A549 (cell line): Measurements from ENCODE around the gene TFAP2C. TPM values are rescaled to one million over a fixed set of nuclear protein-coding genes. Genes with fewer than 3 reads are reported as not detected.

Source experiments
- ATAC-seq, 2 experiments: fragments of 200-7000 bp in 1 of 2; fragments of >200 bp in 1 of 2; cut with Nextera tagmentation in 1 of 2; cut with Tn5 transposase in 1 of 2; 3 replicates each; pipeline versions ENCODE4 v1.8.0 to v1.9.1; 2018 to 2020; ENCODE audit warnings: mild to moderate bottlenecking in 1 of 2, moderate library complexity in 1 of 2
- CTCF ChIA-PET: fragments of 300-600 bp; sonication (Branson Sonifier 250); formaldehyde crosslinking; extraction: SDS; loops from one replicate; lab custom pipeline; 2021; ENCODE audit warnings: antibody characterized with exemption, inconsistent platforms; lab: Yijun Ruan, JAX
- POLR2A ChIA-PET: fragments of 350-600 bp; formaldehyde crosslinking; extraction: SDS; loops from one replicate; lab custom pipeline; 2021; ENCODE audit warnings: antibody characterized with exemption, inconsistent platforms; lab: Yijun Ruan, JAX
- DNase-seq, 2 experiments: peaks; one replicate each; pipeline versions ENCODE4 v3.0.0 to v3.0.0-alpha.2; 2011 to 2016; ENCODE audit warnings: low read depth in 1 of 2, low spot score in 1 of 2
- FAIRE-seq: peaks from 2 replicates; lab custom pipeline; 2011; peaks lifted over from hg19 to GRCh38; lab: Jason Lieb, UNC
- H3K27ac ChIP-seq, 2 experiments: fragments of >200 bp; sonication (Bioruptor Twin); formaldehyde crosslinking; 3 replicates each; pipeline ENCODE4 v1.5.1; 2016 to 2017
- H3K4me1 ChIP-seq: fragments of >200 bp; sonication (Bioruptor Twin); formaldehyde crosslinking; 3 replicates; pipeline ENCODE4 v1.6.1; 2016
- H3K4me2 ChIP-seq: fragments of >200 bp; sonication (Bioruptor Twin); formaldehyde crosslinking; 3 replicates; pipeline ENCODE4 v1.6.1; 2016
- H3K4me3 ChIP-seq: fragments of >200 bp; sonication (Bioruptor Twin); formaldehyde crosslinking; 3 replicates; pipeline ENCODE4 v1.5.1; 2016
- H3K9me3 ChIP-seq: fragments of >200 bp; sonication (Bioruptor Twin); formaldehyde crosslinking; 3 replicates; pipeline ENCODE4 v1.6.1; 2016
- CHD4 ChIP-seq: fragments of 200-600 bp; sonication (generic); IDR thresholded peaks from 2 replicates; pipeline ENCODE4 v1.6.1; 2016; ENCODE audit warnings: antibody characterized with exemption, mild to moderate bottlenecking, borderline replicate concordance
- CTCF ChIP-seq: fragments of >200 bp; sonication (Bioruptor Twin); formaldehyde crosslinking; IDR thresholded peaks from 3 replicates; pipeline ENCODE4 v1.5.1; 2016
- EHMT2 ChIP-seq: fragments of 200-600 bp; sonication (generic); IDR thresholded peaks from 2 replicates; pipeline ENCODE4 v1.6.1; 2016; ENCODE audit warnings: antibody characterized with exemption, low read depth, mild to moderate bottlenecking, moderate library complexity
- EP300 ChIP-seq, 2 experiments: fragments of >200 bp; sonication (Bioruptor Twin); formaldehyde crosslinking; IDR thresholded peaks; 2 replicates in 1 of 2; 3 replicates in 1 of 2; pipeline ENCODE4 v1.6.1; 2016 to 2017
- FOSL2 ChIP-seq, 2 experiments: fragments of 450-650 bp in 1 of 2; fragments of >200 bp in 1 of 2; sonication (Bioruptor Twin) in 1 of 2; formaldehyde crosslinking; IDR thresholded peaks; 2 replicates each; pipeline versions ENCODE4 v1.5.0 to v1.6.1; 2016 to 2020; ENCODE audit warnings: mild to moderate bottlenecking in 1 of 2, moderate library complexity in 1 of 2
- FOXS1 ChIP-seq: fragments of 250-450 bp; sonication (Bioruptor Pico); IDR thresholded peaks from 2 replicates; pipeline ENCODE4 v1.5.0; 2020; ENCODE audit warnings: mild to moderate bottlenecking, moderate library complexity
- HDAC2 ChIP-seq: fragments of 200-600 bp; sonication (generic); IDR thresholded peaks from 2 replicates; pipeline ENCODE4 v1.6.1; 2016
- HES2 ChIP-seq: fragments of >200 bp; sonication (Bioruptor Twin); formaldehyde crosslinking; IDR thresholded peaks from 2 replicates; pipeline ENCODE4 v1.6.1; 2016
- HEYL ChIP-seq: fragments of 250-450 bp; sonication (Bioruptor Pico); IDR thresholded peaks from 2 replicates; pipeline ENCODE4 v1.8.0; 2021; ENCODE audit warnings: mild to moderate bottlenecking, moderate library complexity
- HMGXB4 ChIP-seq: fragments of 250-450 bp; sonication (Bioruptor Pico); IDR thresholded peaks from 2 replicates; pipeline ENCODE4 v1.5.0; 2021; ENCODE audit warnings: mild to moderate bottlenecking, moderate library complexity, borderline replicate concordance
- KDM1A ChIP-seq: fragments of 200-600 bp; sonication (generic); IDR thresholded peaks from 2 replicates; pipeline ENCODE4 v1.6.1; 2016; ENCODE audit warnings: low read depth, mild to moderate bottlenecking
- MAZ ChIP-seq: fragments of 150-350 bp; IDR thresholded peaks from 2 replicates; pipeline ENCODE4 v1.6.1; 2014; ENCODE audit warnings: antibody characterized with exemption, low read depth, low read length, borderline replicate concordance
- PBX3 ChIP-seq: IDR thresholded peaks from 2 replicates; pipeline ENCODE4 v1.6.1; 2012
- RAD21 ChIP-seq, 2 experiments: fragments of >200 bp in 1 of 2; sonication (Bioruptor Twin) in 1 of 2; formaldehyde crosslinking in 1 of 2; IDR thresholded peaks in 1 of 2; conservative IDR thresholded peaks in 1 of 2; 2 replicates in 1 of 2; 3 replicates in 1 of 2; pipeline ENCODE4 v1.6.1; 2012 to 2018; ENCODE audit warnings: inconsistent platforms in 1 of 2
- RARB ChIP-seq: fragments of 250-450 bp; sonication (Bioruptor Pico); IDR thresholded peaks from 2 replicates; pipeline ENCODE4 v1.8.0; 2021; ENCODE audit warnings: mild to moderate bottlenecking, moderate library complexity
- RFX5 ChIP-seq: fragments of 450-650 bp; IDR thresholded peaks from 2 replicates; pipeline ENCODE4 v1.7.1; 2014; ENCODE audit warnings: antibody characterized with exemption, mild to moderate bottlenecking, moderate library complexity
- SREBF2 ChIP-seq: fragments of 450-650 bp; IDR thresholded peaks from 2 replicates; pipeline ENCODE4 v1.6.1; 2014; ENCODE audit warnings: mild to moderate bottlenecking, moderate library complexity
- TFCP2L1 ChIP-seq: fragments of 250-450 bp; sonication (Bioruptor Pico); IDR thresholded peaks from 2 replicates; pipeline ENCODE4 v1.5.0; 2021; ENCODE audit warnings: mild to moderate bottlenecking
- TP53 ChIP-seq: fragments of 250-450 bp; sonication (Bioruptor Pico); IDR thresholded peaks from 2 replicates; pipeline ENCODE4 v1.5.0; 2021; ENCODE audit warnings: mild to moderate bottlenecking, moderate library complexity
- ZFP36 ChIP-seq: fragments of 450-650 bp; IDR thresholded peaks from 2 replicates; pipeline ENCODE4 v1.6.1; 2014; ENCODE audit warnings: borderline replicate concordance; ENCODE audit not compliant: partially characterized antibody
- WGBS: methylation state at CpG from one replicate; pipeline ENCODE4 v1.1.6; 2017; ENCODE audit errors: missing lambda C conversion rate; 5-methylcytosine and 5-hydroxymethylcytosine counted together
- polyA plus RNA-seq, 4 experiments: library from polyadenylated mRNA; depleted of rRNA in 3 of 4; stranded (reverse); fragments of >200 nt; fragmentation: RNase III in 1 of 4; extraction: RNeasy Plus Mini Kit Qiagen cat#74134 plus additional on column Dnase treatment in 1 of 4; gene quantifications; 2 replicates in 3 of 4; 3 replicates in 1 of 4; pipeline ENCODE4 v1.2.3, GENCODE V29; 2011 to 2017
- TF ChIP-seq, protein P1 (sequence below): fragments of 200-600 bp; sonication (generic); IDR thresholded peaks from 2 replicates; pipeline ENCODE4 v1.6.1; 2016; ENCODE audit warnings: antibody characterized with exemption, mild to moderate bottlenecking, moderate library complexity
- TF ChIP-seq, protein P2 (sequence below): fragments of 450-650 bp; IDR thresholded peaks from 2 replicates; pipeline ENCODE4 v1.6.1; 2014; ENCODE audit warnings: antibody characterized with exemption

Gene TFAP2C
- polyA plus RNA-seq, 2 of the 4 experiments (the other 2 are of a cell fraction): 9.6 to 14.2 TPM

DNA sequence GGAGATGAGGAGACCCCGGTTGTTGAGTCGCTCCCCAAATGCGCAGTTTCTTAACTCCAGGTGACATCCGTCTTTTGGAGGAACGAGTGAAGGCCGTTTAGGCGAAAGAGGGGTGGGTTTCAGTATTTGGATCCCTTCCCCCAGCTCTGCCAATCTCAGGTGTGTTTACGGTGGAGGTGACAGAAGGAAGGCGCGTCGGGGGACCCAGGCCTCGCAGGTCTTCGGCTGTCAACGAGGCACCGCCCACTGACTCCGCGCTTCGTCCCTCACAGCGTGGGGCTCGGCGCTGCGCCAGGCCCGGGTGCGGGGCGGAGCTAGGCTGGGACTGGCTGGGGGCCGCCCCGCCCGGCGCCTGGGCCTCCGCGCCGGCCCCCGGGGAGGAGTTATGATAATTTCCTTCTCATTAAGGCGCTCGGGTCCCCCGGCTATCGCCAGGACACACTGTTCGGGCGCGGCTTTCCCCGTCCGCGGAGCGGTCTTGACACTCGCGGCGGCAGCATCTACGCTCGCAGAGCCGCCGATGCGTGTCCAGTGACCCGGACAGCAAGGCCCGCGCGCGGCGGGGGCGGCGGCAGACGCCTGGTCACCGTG, at the start of gene TFAP2C (continued):
- TF ChIP-seq EHMT2: no peak
- no peak for TF ChIP-seq KDM1A
- TF ChIP-seq HEYL (CRISPR knock-in tag): no peak
- TF ChIP-seq SREBF2: no peak
- no peak for TF ChIP-seq CTCF
- TF ChIP-seq FOSL2 (IDR thresholded peaks at IDR 0.05): no peak
- TF ChIP-seq FOSL2 (CRISPR knock-in tag; IDR thresholded peaks at IDR 0.05): no peak
- TF ChIP-seq CHD4: no peak
- TF ChIP-seq, protein P1, sequence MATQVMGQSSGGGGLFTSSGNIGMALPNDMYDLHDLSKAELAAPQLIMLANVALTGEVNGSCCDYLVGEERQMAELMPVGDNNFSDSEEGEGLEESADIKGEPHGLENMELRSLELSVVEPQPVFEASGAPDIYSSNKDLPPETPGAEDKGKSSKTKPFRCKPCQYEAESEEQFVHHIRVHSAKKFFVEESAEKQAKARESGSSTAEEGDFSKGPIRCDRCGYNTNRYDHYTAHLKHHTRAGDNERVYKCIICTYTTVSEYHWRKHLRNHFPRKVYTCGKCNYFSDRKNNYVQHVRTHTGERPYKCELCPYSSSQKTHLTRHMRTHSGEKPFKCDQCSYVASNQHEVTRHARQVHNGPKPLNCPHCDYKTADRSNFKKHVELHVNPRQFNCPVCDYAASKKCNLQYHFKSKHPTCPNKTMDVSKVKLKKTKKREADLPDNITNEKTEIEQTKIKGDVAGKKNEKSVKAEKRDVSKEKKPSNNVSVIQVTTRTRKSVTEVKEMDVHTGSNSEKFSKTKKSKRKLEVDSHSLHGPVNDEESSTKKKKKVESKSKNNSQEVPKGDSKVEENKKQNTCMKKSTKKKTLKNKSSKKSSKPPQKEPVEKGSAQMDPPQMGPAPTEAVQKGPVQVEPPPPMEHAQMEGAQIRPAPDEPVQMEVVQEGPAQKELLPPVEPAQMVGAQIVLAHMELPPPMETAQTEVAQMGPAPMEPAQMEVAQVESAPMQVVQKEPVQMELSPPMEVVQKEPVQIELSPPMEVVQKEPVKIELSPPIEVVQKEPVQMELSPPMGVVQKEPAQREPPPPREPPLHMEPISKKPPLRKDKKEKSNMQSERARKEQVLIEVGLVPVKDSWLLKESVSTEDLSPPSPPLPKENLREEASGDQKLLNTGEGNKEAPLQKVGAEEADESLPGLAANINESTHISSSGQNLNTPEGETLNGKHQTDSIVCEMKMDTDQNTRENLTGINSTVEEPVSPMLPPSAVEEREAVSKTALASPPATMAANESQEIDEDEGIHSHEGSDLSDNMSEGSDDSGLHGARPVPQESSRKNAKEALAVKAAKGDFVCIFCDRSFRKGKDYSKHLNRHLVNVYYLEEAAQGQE: no peak
- TF ChIP-seq FOXS1: no peak

DNA sequence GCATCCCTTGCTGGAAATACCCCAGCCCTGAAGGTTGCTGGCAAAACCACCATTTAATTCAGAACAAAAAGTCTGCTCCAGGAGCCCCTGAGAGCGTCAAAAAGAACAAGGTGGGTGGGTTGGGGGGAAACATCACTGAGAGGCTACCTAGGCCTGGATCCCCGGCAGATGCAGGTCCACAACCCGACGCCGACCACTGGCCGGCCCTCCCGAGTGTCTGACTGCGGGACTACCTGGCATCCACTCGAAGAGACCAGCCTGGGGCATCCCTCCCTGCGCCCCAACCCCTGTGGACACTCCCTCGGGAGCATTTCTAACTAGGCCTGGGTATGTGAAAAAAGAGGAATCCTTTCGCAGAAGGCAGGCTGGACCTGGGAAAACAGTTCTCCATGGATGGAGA, 48.9 kb upstream of the TFAP2C start:
- Histone ChIP-seq H3K4me2 (no peak overlapping the region), H3K4me3 (no peak overlapping the region), H3K27ac (no peak overlapping the region), H3K9me3 (no peaks in the 10 kb centered on the region), H3K4me1 (no peaks in the 10 kb centered on the region)
- FAIRE-seq: no peak
- CTCF ChIA-PET: interaction anchor here (1.0 to 11.1 kb wide), 3 partner anchors 23 to 50 kb away, joined by 3 to 94 read pairs (median 10); no protein-coding TSS in a partner anchor
- WGBS: 86% methylated on average over 12 of the region's 12 CpGs
- TF ChIP-seq ZFP36 (no peak), HMGXB4 (CRISPR knock-in tag) (no peak), MAZ (no peak), TFCP2L1 (no peak)
- POLR2A ChIA-PET: no interaction called here
- no peak for ATAC-seq
- DNase-seq: no peak

DNA sequence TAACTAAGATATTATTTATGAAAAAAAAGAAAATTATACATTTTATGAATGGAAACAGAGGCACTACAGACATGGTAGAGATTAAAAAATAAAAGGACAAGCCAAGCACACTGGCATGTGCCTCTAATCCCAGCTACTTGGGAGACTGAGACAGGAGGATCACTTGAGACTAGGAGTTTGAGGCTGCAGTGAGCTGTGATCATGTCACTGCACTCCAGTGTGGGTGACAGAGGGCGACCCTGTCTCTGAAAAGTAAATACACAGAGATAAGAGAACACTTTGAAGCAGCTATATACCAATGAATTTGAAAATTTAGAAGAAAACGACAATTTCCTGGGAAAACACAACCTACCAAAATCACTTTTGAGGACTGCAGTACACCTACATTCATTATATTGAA, 47.4 kb upstream of the TFAP2C start:
- Histone ChIP-seq H3K9me3 (no peaks in the 10 kb centered on the region), H3K4me3 (no peak overlapping the region), H3K27ac (no peak overlapping the region), H3K4me1 (peaks cover 1% of the 10 kb centered on the region), H3K4me2 (no peak overlapping the region)
- no peak for DNase-seq
- CTCF ChIA-PET: interaction anchor here (0.9 to 11.1 kb wide), 2 partner anchors 32 to 48 kb away, joined by 3 to 94 read pairs; no protein-coding TSS in a partner anchor
- ATAC-seq: no peak
- POLR2A ChIA-PET: no interaction called here
- WGBS: 55% methylated on average over 2 of the region's 2 CpGs
- FAIRE-seq: no peak
- TF ChIP-seq, protein P2, sequence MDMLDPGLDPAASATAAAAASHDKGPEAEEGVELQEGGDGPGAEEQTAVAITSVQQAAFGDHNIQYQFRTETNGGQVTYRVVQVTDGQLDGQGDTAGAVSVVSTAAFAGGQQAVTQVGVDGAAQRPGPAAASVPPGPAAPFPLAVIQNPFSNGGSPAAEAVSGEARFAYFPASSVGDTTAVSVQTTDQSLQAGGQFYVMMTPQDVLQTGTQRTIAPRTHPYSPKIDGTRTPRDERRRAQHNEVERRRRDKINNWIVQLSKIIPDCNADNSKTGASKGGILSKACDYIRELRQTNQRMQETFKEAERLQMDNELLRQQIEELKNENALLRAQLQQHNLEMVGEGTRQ: no peak
- no peak for TF ChIP-seq TP53 (CRISPR knock-in tag)
- no peak for TF ChIP-seq HDAC2
- no peak for TF ChIP-seq RARB (CRISPR knock-in tag)
- TF ChIP-seq RAD21 (conservative IDR thresholded peaks at IDR 0.05 in 1 of 2, IDR thresholded peaks at IDR 0.05 in 1 of 2): no peak
- TF ChIP-seq HES2: no peak
- no peak for TF ChIP-seq FOSL2 (IDR thresholded peaks at IDR 0.05)
- no peak for TF ChIP-seq FOSL2 (CRISPR knock-in tag; IDR thresholded peaks at IDR 0.05)
- TF ChIP-seq EP300 (IDR thresholded peaks at IDR 0.05): no peak
- no peak for TF ChIP-seq CTCF
- TF ChIP-seq PBX3: no peak
- no peak for TF ChIP-seq RFX5
- TF ChIP-seq ZFP36: no peak
